ENCODE data around the gene SHBG.

DNA sequence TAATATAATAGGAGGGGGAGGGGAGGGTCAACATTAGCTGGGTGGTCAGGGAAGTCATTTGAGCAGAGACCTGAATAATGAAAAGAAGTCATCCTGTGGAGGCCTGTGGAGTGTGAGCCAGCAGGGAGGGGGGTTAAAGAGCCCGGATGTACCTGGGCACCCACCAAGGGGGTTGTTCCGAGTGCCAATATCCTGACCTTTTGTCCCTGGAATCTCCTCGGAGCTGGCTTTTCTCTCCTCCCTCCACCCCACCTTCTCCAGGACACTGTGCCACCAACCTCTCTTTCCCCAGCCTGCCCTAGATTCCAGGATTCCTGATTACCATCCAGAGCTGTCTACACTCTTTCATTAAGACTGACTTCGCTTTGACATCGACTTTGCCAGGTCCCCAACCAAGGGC is 6.2 kb downstream of the SHBG start:
- TF ChIP-seq EZH2 (IDR thresholded peaks at IDR 0.05; ENCODE audit: insufficient read depth, poor library complexity, severe bottlenecking): no peak
- no peak for TF ChIP-seq EZH2phosphoT487 (IDR thresholded peaks at IDR 0.05; ENCODE audit: insufficient read depth, low read depth)
